Measurements from ENCODE around the gene POMGNT2. TPM values are rescaled to one million over a fixed set of nuclear protein-coding genes. Genes with fewer than 3 reads are reported as not detected.

Gene POMGNT2
- total RNA-seq, 6 experiments from 2014 or later, result 4.8 to 9.2 (median 6.0) TPM

DNA sequence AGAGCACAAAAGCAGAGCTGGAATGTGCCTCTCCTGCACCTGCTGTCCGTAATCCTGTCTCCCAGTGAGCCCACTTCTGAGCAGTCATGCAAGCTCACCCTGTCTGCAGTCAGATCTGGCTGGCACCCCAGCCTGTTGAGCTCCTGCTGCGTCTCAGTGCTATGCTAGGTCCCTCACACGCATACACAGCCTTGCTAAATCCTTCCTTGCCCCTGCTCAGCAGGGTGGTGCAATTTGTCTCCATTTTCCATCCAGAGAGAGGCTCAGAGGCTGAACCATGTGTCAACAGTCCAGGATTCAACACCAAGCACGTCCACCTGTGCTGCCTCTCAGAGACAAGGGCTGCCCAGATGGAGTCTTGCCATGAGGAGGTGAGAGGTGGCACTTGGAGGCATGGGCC is 11.0 kb downstream of the POMGNT2 start:
- H3K4me1 ChIP-seq, result no peaks in the 10 kb centered on the region
- 100% methylated on average over 1 of the region's 4 CpGs for WGBS (ENCODE audit: insufficient coverage, low coverage, low lambda C conversion rate, missing lambda C conversion rate)

GRCh38 chr3:43094381-43094780 is 11.5 kb downstream of the POMGNT2 start:
- no peaks in the 10 kb centered on the region for H3K4me1 ChIP-seq
- WGBS (ENCODE audit: insufficient coverage, low coverage, low lambda C conversion rate, missing lambda C conversion rate), result 100% methylated on average over 1 of the region's 2 CpGs
- DNase-seq, result no peak

More for the DNA sequence above, 11.0 kb downstream of the POMGNT2 start:
- DNase-seq (no peak), ATAC-seq (no peak)
- Histone ChIP-seq H3K9me3 (no peaks in the 10 kb centered on the region), H3K36me3 (no peaks in the 10 kb centered on the region), H3K4me3 (no peak overlapping the region), H3K27me3 (no peaks in the 10 kb centered on the region), H3K27ac (no peak overlapping the region)
- intact Hi-C loops (cut with DNase I), result no loop called here
- no peak for TF ChIP-seq POLR2A (IDR thresholded peaks at IDR 0.05)

DNA sequence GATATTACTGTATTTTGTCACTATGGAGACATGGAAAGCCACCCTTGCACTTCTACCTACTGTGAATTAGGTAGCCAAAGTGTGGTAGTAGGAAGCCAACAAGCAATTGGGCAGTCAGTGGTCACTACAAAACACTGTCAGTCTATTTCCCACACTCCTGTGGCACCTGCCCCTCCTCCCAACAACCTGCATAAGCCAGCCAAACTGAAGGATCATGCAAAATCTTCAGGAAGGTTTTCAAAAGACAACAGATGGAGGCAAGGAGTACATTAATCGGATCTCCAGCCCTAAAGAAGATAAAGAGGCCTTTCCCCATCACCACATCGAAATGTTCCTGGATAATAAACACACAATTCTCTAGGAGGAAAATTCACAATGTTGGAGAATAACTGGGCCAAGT is 11.9 kb downstream of the POMGNT2 start:
- no peak for ATAC-seq
- no peaks in the 10 kb centered on the region for H3K4me1 ChIP-seq

More at GRCh38 chr3:43094381-43094780, 11.5 kb downstream of the POMGNT2 start:
- no peak overlapping the region for H3K27ac ChIP-seq
- TF ChIP-seq POLR2A (IDR thresholded peaks at IDR 0.05) (no peak), CTCF (IDR thresholded peaks at IDR 0.05) (no peak)
- no peaks in the 10 kb centered on the region for H3K36me3 ChIP-seq
- no peaks in the 10 kb centered on the region for H3K9me3 ChIP-seq
- H3K4me3 ChIP-seq, result no peak overlapping the region
- ATAC-seq, result no peak
- H3K27me3 ChIP-seq, result no peaks in the 10 kb centered on the region
- intact Hi-C loops (cut with DNase I), result no loop called here

DNA sequence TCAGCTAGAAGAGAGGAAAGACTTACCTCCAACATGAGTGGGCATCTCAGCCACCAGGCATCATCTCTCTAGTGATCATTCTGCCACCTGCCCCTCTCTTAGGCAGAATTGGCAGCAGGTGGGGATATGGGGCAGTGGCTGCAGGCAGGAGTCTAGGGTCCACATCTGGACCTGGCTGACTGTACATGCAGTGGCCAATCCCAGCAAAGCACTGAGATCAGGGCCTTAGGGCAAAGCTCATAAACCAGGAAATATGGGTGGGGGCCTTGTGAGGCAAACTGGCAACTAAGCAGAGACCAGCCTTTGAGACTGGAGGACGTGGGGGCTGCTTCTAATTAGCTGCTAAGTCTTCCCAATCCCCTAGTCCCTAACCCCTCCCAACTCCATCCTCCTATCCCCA is 12.9 kb downstream of the POMGNT2 start:
- no peak for TF ChIP-seq CTCF (IDR thresholded peaks at IDR 0.05)
- no peak for TF ChIP-seq POLR2A (IDR thresholded peaks at IDR 0.05)
- Histone ChIP-seq H3K36me3 (no peaks in the 10 kb centered on the region), H3K4me3 (no peak overlapping the region), H3K9me3 (no peaks in the 10 kb centered on the region), H3K4me1 (no peaks in the 10 kb centered on the region), H3K27ac (no peak overlapping the region), H3K27me3 (no peaks in the 10 kb centered on the region)
- DNase-seq, result no peak
- no CpG with 5 or more reads among the region's 1 CpG for WGBS (ENCODE audit: insufficient coverage, low coverage, low lambda C conversion rate, missing lambda C conversion rate)
- intact Hi-C loops (cut with DNase I), result no loop called here
- no peak for ATAC-seq

More for the DNA sequence above, 11.9 kb downstream of the POMGNT2 start:
- WGBS (ENCODE audit: insufficient coverage, low coverage, low lambda C conversion rate, missing lambda C conversion rate), result no CpG with 5 or more reads among the region's 2 CpGs
- no peaks in the 10 kb centered on the region for H3K27me3 ChIP-seq
- H3K27ac ChIP-seq, result no peak overlapping the region
- no peak for DNase-seq
- no peaks in the 10 kb centered on the region for H3K36me3 ChIP-seq
- intact Hi-C loops (cut with DNase I), result no loop called here
- H3K4me3 ChIP-seq, result no peak overlapping the region
- no peaks in the 10 kb centered on the region for H3K9me3 ChIP-seq
- no peak for TF ChIP-seq CTCF (IDR thresholded peaks at IDR 0.05)
- TF ChIP-seq POLR2A (IDR thresholded peaks at IDR 0.05), result no peak

GRCh38 chr3:43091481-43091880 is 14.4 kb downstream of the POMGNT2 start:
- intact Hi-C loops (cut with DNase I), result no loop called here
- Histone ChIP-seq H3K9me3 (no peaks in the 10 kb centered on the region), H3K27ac (no peak overlapping the region), H3K4me3 (no peak overlapping the region), H3K4me1 (peaks cover 0 to 7% (median 0%) of the 10 kb centered on the region in 4 donors), H3K27me3 (no peaks in the 10 kb centered on the region), H3K36me3 (no peaks in the 10 kb centered on the region)
- 92% methylated on average over 4 of the region's 4 CpGs for WGBS (ENCODE audit: insufficient coverage, low coverage, low lambda C conversion rate, missing lambda C conversion rate)
- ATAC-seq (no peak), DNase-seq (no peak)
- no peak for TF ChIP-seq POLR2A (IDR thresholded peaks at IDR 0.05)
- TF ChIP-seq CTCF (IDR thresholded peaks at IDR 0.05), result no peak

Data from right lobe of liver (tissue), 6 donors.